SK-N-SH (cell line): Measurements from ENCODE around the gene SYT11.

Source experiments
- EP300 ChIP-seq, 2 experiments: IDR thresholded peaks; 2 replicates each; pipeline versions ENCODE4 v1.4.0 to v1.6.1; 2012; ENCODE audit warnings: borderline replicate concordance in 1 of 2, low read depth in 1 of 2, low read length in 1 of 2
- FOXJ3 ChIP-seq: sonication (generic); formaldehyde crosslinking; IDR thresholded peaks from 2 replicates; pipeline ENCODE4 v1.5.1; 2020; ENCODE audit warnings: mild to moderate bottlenecking, missing genetic modification reagents
- YY1 ChIP-seq: IDR thresholded peaks from 2 replicates; pipeline ENCODE4 v1.4.0; 2012; ENCODE audit warnings: low read depth, mild to moderate bottlenecking
- TF ChIP-seq, protein P1 (sequence below): fragments of 200-600 bp; sonication (generic); IDR thresholded peaks from 2 replicates; pipeline ENCODE4 v1.6.1; 2017; ENCODE audit warnings: antibody characterized with exemption, mild to moderate bottlenecking, moderate library complexity
- TF ChIP-seq, protein P2 (sequence below): IDR thresholded peaks from 2 replicates; pipeline ENCODE4 v1.6.1; 2012; ENCODE audit warnings: mild to moderate bottlenecking, low read depth, low read length, moderate library complexity

DNA sequence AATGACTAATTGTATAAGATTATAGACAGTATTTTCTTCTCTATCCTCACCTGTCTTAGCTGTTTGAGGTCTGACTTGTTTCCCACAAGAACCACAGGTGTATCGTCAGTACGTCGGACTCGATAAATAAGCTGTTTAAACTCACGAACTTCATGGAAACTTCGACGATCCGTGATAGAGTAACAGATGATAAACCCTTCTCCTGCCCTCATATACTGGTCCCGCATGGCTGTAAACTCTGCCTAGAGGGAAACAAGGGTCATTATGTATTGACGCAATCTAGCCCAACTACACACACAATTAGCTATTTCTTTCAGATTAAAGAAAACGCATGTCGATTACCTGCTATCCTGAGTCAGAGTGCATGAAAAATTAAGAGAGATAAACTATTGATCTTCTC is 44.9 kb downstream of the SYT11 start:
- no peak for TF ChIP-seq FOXJ3 (CRISPR knock-in tag)
- TF ChIP-seq, protein P1, sequence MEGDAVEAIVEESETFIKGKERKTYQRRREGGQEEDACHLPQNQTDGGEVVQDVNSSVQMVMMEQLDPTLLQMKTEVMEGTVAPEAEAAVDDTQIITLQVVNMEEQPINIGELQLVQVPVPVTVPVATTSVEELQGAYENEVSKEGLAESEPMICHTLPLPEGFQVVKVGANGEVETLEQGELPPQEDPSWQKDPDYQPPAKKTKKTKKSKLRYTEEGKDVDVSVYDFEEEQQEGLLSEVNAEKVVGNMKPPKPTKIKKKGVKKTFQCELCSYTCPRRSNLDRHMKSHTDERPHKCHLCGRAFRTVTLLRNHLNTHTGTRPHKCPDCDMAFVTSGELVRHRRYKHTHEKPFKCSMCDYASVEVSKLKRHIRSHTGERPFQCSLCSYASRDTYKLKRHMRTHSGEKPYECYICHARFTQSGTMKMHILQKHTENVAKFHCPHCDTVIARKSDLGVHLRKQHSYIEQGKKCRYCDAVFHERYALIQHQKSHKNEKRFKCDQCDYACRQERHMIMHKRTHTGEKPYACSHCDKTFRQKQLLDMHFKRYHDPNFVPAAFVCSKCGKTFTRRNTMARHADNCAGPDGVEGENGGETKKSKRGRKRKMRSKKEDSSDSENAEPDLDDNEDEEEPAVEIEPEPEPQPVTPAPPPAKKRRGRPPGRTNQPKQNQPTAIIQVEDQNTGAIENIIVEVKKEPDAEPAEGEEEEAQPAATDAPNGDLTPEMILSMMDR, result no peak
- TF ChIP-seq YY1, result no peak
- TF ChIP-seq EP300 (IDR thresholded peaks at IDR 0.05; ENCODE audit: borderline replicate concordance in 1 of 2, low read depth in 1 of 2, low read length in 1 of 2), result no peak
- TF ChIP-seq, protein P2, sequence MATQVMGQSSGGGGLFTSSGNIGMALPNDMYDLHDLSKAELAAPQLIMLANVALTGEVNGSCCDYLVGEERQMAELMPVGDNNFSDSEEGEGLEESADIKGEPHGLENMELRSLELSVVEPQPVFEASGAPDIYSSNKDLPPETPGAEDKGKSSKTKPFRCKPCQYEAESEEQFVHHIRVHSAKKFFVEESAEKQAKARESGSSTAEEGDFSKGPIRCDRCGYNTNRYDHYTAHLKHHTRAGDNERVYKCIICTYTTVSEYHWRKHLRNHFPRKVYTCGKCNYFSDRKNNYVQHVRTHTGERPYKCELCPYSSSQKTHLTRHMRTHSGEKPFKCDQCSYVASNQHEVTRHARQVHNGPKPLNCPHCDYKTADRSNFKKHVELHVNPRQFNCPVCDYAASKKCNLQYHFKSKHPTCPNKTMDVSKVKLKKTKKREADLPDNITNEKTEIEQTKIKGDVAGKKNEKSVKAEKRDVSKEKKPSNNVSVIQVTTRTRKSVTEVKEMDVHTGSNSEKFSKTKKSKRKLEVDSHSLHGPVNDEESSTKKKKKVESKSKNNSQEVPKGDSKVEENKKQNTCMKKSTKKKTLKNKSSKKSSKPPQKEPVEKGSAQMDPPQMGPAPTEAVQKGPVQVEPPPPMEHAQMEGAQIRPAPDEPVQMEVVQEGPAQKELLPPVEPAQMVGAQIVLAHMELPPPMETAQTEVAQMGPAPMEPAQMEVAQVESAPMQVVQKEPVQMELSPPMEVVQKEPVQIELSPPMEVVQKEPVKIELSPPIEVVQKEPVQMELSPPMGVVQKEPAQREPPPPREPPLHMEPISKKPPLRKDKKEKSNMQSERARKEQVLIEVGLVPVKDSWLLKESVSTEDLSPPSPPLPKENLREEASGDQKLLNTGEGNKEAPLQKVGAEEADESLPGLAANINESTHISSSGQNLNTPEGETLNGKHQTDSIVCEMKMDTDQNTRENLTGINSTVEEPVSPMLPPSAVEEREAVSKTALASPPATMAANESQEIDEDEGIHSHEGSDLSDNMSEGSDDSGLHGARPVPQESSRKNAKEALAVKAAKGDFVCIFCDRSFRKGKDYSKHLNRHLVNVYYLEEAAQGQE, result no peak
